HG02642 (cell line): ENCODE results near the gene LAMTOR2.
"Not testable (repeated sequence)": the region's sequence is repeated elsewhere in the genome, so short reads cannot be mapped to it uniquely, and the experiment has no call there.

Experiments used
- ATAC-seq: cut with Tn5 transposase; IDR thresholded peaks from one replicate; pipeline ENCODE4 v1.9.1; 2021; ENCODE audit warnings: mild to moderate bottlenecking; ENCODE audit not compliant: unreplicated experiment, poor library complexity

Gene LAMTOR2

GRCh38 chr1:156051011-156051725 lies 3.4 kb upstream of the LAMTOR2 start:
- no peak for ATAC-seq

GRCh38 chr1:156052862-156053767 lies 1.5 kb upstream of the LAMTOR2 start:
- peak; percentile 22 for ATAC-seq

GRCh38 chr1:156053768-156054499 lies 648 bp upstream of the LAMTOR2 start, which contains the start of gene UBQLN4:
Gene UBQLN4, minus strand, starts transcription at chr1:156053798. Its CDS starts 97 bp downstream, at chr1:156053701.
- peak; percentile 55 for ATAC-seq

DNA sequence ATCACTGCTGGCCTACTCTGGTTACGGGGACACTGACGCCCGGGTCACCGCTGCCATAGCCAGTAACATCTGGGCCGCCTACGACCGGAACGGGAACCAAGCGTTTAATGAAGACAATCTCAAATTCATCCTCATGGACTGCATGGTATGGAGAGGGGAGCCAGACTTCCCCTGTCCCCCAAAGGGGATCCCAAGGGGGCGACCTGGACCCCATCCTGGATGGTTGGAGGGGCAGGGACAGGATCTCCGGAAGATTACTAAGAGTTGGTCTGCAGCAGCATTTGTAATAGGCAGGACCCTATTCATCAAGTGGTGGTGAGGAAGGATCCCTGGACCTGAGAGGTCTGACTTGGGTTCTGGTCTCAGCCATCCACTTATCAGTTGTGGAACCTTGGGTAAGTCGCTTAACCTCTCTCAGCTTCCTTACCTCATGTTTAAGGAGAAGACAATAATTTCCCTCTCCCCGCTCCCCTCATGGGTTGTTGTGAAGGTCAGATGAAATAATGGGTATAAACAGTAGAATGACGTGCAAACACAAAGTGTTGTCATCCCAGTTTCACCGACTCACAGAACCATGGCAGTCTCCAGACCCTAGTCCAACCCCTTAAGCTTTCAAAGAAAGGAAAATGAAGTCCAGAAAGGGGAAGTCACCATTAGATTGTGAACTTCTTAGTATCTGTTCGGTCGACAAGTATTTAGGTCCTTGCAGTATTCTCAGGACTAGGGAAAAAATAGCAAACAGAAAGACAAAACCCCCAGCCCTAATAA lies 883 bp downstream of the LAMTOR2 start:
- no peak for ATAC-seq

DNA sequence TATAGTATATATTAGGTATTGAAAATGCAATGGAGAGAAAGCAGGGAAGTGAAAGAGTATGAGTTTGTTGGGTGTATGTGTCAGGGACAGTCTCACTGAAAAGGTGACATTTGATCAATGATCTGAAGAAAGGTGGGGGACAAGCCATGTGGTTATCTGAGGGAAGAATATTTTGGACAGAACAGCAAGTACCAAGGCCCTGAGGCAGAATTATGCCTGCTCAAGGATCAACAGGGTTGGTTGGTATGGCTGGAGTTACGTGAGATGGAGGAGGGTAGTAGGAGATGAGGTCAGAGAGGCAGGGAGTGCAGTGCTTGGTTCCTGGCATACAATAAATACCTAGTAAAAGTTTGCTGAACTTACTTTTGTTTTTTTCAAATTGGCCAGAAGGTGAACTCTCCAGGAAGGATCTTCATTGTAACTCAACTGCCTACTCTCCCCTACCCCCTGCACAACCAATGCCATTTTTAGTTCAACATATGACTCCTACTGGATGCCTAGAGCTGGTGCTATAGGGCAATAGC lies 1.8 kb downstream of the LAMTOR2 start:
- ATAC-seq: no peak

DNA sequence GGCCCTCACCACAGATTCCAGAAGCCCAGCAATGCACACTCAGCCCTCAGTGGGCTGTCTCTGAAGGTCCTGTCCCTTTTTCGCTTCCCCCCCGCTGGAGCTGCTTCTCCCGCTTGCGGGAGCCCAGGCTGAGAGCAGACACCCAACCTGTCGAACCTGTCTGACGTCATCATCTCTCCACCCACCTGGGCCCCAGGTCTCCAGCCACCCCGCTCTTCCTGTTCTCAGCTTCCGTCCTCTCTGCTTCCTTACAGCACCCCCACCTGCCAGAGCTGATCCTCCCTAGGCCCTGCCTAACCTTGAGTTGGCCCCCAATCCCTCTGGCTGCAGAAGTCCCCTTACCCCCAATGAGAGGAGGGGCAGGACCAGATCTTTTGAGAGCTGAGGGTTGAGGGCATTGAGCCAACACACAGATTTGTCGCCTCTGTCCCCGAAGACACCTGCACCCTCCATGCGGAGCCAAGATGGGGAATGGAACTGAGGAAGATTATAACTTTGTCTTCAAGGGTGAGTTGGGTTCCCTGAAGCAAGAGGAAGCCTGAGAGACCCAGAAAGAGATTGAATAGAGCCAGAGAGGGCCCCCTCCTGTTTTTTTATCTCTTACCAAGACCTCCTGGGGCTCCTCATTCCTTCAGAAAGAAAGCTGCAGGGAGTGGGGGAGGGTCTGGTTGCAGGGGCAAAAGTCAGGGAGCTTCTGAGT lies 6.5 kb downstream of the LAMTOR2 start, which contains the start of gene RAB25:
Gene RAB25, plus strand, starts transcription at position 224 of the 700 bp plus-strand sequence. Its CDS starts 241 bp downstream, at position 465.
- ATAC-seq: no peak

DNA sequence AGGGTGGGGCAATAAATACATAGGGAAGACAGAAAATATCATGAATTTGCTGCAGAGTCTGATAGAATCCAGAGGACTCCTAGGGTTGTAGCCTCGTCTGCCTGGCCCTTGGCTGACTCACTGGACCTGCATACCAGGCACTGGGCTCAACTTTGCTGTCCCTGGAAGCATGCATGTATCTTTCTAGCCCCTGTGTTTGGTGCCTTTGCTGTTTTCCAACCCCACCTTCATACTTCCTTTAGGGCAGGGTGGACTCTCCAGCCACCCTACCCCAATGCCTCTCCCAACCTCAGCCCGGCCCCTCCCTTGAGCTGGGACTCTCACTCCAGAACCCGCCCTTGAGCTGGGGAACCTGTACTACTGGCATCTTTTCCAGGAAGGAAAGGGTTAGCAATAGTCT lies 7.6 kb downstream of the LAMTOR2 start:
- ATAC-seq: no peak

DNA sequence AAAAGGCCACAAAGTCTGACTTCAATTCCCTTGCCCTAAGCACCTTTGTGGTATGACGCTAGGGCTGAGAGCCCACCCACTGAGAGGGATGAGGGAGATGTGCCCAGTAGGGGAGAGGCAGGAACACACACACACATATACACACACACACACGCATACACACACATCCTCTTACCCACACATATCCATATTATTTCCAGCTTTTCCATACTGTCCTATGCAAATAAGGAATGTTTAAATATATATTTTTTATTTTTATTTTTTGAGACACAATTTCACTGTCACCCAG lies 9.4 kb downstream of the LAMTOR2 start:
- no peak for ATAC-seq

- ATAC-seq: no peak
These were observed 10.0 kb downstream of the LAMTOR2 start for GRCh38 chr1:156064615-156065014.

DNA sequence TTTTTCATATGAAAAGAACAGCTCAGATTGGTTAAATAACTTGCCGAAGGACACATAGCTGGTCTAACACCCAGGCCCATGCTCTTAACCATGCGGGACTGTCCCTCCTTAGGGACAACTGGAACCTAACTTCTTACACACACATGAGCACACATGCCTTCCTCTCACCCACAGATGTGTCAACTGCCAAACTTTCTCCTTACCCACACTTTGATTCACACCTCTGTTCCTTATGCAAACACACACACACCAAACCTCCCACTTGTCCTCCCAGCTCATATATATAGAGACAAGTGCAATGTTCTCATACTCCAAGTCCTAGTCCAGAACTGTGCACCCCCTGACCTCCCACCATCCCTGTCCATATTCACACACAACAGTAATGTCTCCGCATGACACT lies 10.6 kb downstream of the LAMTOR2 start:
- ATAC-seq: no peak

DNA sequence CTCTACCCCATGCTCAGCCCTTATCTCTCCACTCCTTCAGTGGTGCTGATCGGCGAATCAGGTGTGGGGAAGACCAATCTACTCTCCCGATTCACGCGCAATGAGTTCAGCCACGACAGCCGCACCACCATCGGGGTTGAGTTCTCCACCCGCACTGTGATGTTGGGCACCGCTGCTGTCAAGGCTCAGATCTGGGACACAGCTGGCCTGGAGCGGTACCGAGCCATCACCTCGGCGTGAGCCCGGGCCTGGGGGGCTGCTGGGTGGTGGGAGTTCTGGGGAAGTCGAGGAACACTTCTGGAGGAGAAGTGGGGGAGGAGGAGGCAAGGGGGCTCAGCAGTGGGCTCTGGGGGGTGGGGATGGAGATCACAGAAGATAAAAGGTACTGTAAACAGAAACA lies 11.3 kb downstream of the LAMTOR2 start:
- ATAC-seq: no peak

DNA sequence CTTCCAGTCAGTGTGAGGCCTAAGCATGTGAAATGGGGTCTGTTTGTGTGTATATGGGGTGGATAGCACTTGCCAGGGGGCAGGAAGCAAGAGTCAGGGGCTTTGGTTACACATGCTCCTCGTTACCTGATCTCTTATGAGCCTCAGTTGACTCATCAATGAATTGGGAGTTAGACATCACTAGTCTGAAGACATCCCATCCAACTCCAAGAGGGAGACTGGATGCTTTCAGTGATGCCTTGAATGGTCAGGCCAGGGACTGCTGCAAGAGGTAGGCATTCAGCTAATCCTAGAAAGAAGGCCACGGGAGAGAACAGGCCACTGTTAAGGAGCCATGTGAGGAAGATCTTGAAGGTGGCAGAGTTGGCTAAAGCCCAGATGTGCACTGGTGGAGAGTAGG lies 12.7 kb downstream of the LAMTOR2 start:
- no peak for ATAC-seq

GRCh38 chr1:156069490-156070455 lies 15.2 kb downstream of the LAMTOR2 start:
- no peak for ATAC-seq

- ATAC-seq: no peak
These were observed 16.0 kb downstream of the LAMTOR2 start for GRCh38 chr1:156070548-156070947.

DNA sequence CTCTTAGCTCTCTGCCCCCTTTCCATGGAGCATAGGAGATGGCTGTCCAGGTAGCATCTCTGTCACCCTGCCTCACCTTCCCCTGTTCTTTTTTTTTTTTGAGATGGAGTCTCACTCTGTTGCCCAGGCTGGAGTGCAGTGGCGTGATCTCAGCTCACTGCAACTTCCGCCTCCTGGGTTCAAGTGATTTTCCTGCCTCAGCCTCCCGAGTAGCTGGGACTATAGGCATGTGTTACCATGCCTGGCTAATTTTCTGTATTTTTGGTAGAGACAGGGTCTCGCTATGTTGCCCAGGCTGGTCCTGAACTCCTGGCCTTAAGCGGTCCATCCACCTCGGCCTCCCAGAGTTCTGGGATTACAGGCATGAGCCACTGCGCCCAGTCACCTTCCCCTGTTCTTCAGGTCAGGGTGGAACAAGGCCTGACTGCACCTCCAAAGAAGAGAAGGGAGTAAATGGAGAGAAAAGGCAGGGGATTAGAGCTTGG lies 16.8 kb downstream of the LAMTOR2 start:
- ATAC-seq: not testable (repeated sequence)

DNA sequence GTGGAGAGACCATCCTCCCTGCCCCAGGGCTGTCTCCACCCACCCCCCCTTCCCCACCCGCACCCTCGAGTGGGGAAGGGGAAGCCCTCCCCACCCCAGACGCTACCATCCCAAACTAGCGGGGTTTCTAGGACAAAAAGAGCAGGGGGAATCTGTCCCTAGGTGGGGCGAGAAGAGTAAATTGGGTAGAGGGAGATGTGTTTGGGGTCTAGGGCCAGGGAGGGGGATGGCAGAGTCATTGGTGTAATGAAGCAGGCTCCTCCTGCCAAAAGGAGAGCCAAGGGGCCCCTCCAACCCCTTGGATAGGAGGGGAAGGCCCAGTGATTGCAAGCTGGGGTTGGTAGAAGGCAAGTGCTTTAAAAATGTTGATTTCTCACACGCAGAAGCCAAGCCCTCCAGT lies 17.7 kb downstream of the LAMTOR2 start:
- ATAC-seq: no peak

DNA sequence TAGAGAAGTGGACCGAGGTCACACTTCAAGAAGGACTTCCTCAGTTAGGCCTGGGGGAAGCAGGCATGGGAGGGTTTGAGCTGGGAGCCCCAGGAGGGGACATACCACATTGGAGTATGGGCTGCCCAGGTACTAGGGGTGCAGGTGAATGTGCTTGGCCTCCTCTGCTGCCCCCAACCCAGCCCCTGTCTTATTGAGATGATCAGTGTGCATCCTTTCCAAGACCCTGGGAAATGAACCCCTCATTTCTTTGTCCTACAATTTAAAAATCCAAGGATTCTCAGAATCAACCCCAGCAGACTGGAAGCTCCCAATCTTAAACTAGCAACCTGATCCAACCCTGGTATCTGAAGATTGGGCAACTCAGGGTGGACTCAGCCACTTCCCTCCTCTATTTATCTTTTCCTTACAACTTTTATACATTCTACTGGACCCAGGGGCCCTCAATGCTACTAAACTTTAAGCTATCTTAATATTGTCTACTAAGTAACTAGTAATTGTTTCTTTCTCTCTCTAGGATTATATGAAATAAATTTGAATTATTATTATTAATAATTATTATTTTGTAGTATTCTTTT lies 18.6 kb downstream of the LAMTOR2 start:
- no peak for ATAC-seq

GRCh38 chr1:156073740-156074139 lies 19.2 kb downstream of the LAMTOR2 start:
- ATAC-seq: no peak
